Endometrial microvascular endothelial cells (primary cell): ENCODE measurements around the gene RERG. TPM values are rescaled to one million over a fixed set of nuclear protein-coding genes. Genes with fewer than 3 reads are reported as not detected.

Experiments used
- in situ Hi-C: cut with HindIII; loops from 2 replicates; pipeline ENCODE4 v1.10.0; 2017; ENCODE audit warnings: low sequenced_read_pairs, low pct_unique_long_range_greater_than_20kb; ENCODE audit errors: inconsistent ontology term
- total RNA-seq: library from RNA; depleted of rRNA; stranded (reverse); fragments of >200 nt; gene quantifications from one replicate; pipeline ENCODE4 v1.2.3, GENCODE V29; 2015; ENCODE audit errors: inconsistent ontology term

The RERG gene
- total RNA-seq, 1 donor from 2014 or later, result not detected

- in situ Hi-C loops, result no loop called here
Observed at GRCh38 chr12:15225136-15225862, 4.1 kb upstream of the RERG start.

GRCh38 chr12:15222219-15222618 is 1.0 kb upstream of the RERG start:
- in situ Hi-C loops, result no loop called here

- in situ Hi-C loops, result no loop called here
Observed at GRCh38 chr12:15220451-15220850, 766 bp downstream of the RERG start.

GRCh38 chr12:15218794-15219193 is 2.4 kb downstream of the RERG start:
- in situ Hi-C loops, result no loop called here

GRCh38 chr12:15216036-15216889 is 5.0 kb downstream of the RERG start:
- in situ Hi-C loops, result no loop called here

- in situ Hi-C loops, result no loop called here
Observed at GRCh38 chr12:15214851-15215601, 6.2 kb downstream of the RERG start.

- in situ Hi-C loops, result no loop called here
Observed at GRCh38 chr12:15212930-15213329, 8.3 kb downstream of the RERG start.

GRCh38 chr12:15209782-15210181 is 11.4 kb downstream of the RERG start:
- in situ Hi-C loops, result no loop called here

- in situ Hi-C loops, result no loop called here
Observed at GRCh38 chr12:15208871-15209656, 12.2 kb downstream of the RERG start.

GRCh38 chr12:15208140-15208539 is 13.1 kb downstream of the RERG start:
- in situ Hi-C loops, result no loop called here

- in situ Hi-C loops, result no loop called here
Observed at GRCh38 chr12:15206831-15207389, 14.3 kb downstream of the RERG start.

GRCh38 chr12:15206338-15206737 is 14.9 kb downstream of the RERG start:
- in situ Hi-C loops, result no loop called here

- in situ Hi-C loops, result no loop called here
Observed at GRCh38 chr12:15205341-15206010, 15.7 kb downstream of the RERG start.

GRCh38 chr12:15201456-15201855 is 19.8 kb downstream of the RERG start:
- in situ Hi-C loops, result no loop called here

GRCh38 chr12:15201056-15201455 is 20.2 kb downstream of the RERG start:
- in situ Hi-C loops, result no loop called here

- in situ Hi-C loops, result no loop called here
Observed at GRCh38 chr12:15200641-15201040, 20.6 kb downstream of the RERG start.

GRCh38 chr12:15199930-15200329 is 21.3 kb downstream of the RERG start:
- in situ Hi-C loops, result no loop called here
